GM18505 (cell line): Measurements from ENCODE around the gene SLC12A7.

Experiments used
- ATAC-seq: cut with Tn5 transposase; IDR thresholded peaks from one replicate; pipeline ENCODE4 v1.9.1; 2021; ENCODE audit not compliant: unreplicated experiment
- POLR2A ChIP-seq: IDR thresholded peaks from 4 replicates; pipeline ENCODE4 v1.6.1; 2011; ENCODE audit warnings: borderline replicate concordance; ENCODE audit not compliant: insufficient read depth, insufficient read length; ENCODE audit errors: extremely low read depth

Gene SLC12A7

GRCh38 chr5:1125030-1125357, 13.1 kb upstream of the SLC12A7 start:
- no peak for ATAC-seq
- TF ChIP-seq POLR2A, result no peak

- ATAC-seq, result no peak
- TF ChIP-seq POLR2A, result no peak
These were observed 12.6 kb upstream of the SLC12A7 start for GRCh38 chr5:1124205-1125029.

GRCh38 chr5:1123418-1124147, 11.7 kb upstream of the SLC12A7 start:
- ATAC-seq, result no peak
- no peak for TF ChIP-seq POLR2A

GRCh38 chr5:1122511-1123294, 10.8 kb upstream of the SLC12A7 start:
- no peak for TF ChIP-seq POLR2A
- ATAC-seq, result no peak

- no peak for ATAC-seq
These were observed 10.0 kb upstream of the SLC12A7 start for GRCh38 chr5:1121891-1122290.

GRCh38 chr5:1121044-1121443, 9.2 kb upstream of the SLC12A7 start:
- no peak for ATAC-seq

More at GRCh38 chr5:1121891-1122290, 10.0 kb upstream of the SLC12A7 start:
- no peak for TF ChIP-seq POLR2A

GRCh38 chr5:1120236-1120999, 8.6 kb upstream of the SLC12A7 start:
- no peak for ATAC-seq
- TF ChIP-seq POLR2A, result no peak

More at GRCh38 chr5:1121044-1121443, 9.2 kb upstream of the SLC12A7 start:
- no peak for TF ChIP-seq POLR2A

GRCh38 chr5:1119312-1119831, 7.5 kb upstream of the SLC12A7 start:
- ATAC-seq, result no peak
- TF ChIP-seq POLR2A, result no peak

- ATAC-seq, result no peak
- TF ChIP-seq POLR2A, result no peak
These were observed 6.9 kb upstream of the SLC12A7 start for GRCh38 chr5:1118738-1119137.

GRCh38 chr5:1118231-1118698, 6.4 kb upstream of the SLC12A7 start:
- no peak for ATAC-seq
- TF ChIP-seq POLR2A, result no peak

- ATAC-seq, result no peak
- TF ChIP-seq POLR2A, result no peak
These were observed 5.1 kb upstream of the SLC12A7 start for GRCh38 chr5:1116977-1117376.

- no peak for ATAC-seq
- TF ChIP-seq POLR2A, result no peak
These were observed 4.4 kb upstream of the SLC12A7 start for GRCh38 chr5:1116109-1116740.

GRCh38 chr5:1115123-1115815, 3.4 kb upstream of the SLC12A7 start:
- no peak for ATAC-seq
- TF ChIP-seq POLR2A, result no peak
